Muscle layer of duodenum (tissue), 2 donors: ENCODE measurements around the gene SRSF9.
A peak's percentile ranks its signal among the peaks of the same experiment; 100 is the strongest.
"Not testable (repeated sequence)": the region's sequence is repeated elsewhere in the genome, so short reads cannot be mapped to it uniquely, and the experiment has no call there.

ENCODE experiments used
- H3K27ac ChIP-seq: one replicate; pipeline ENCODE4 v1.7.0; 2013; ENCODE audit warnings: mild to moderate bottlenecking, low read length
- H3K27me3 ChIP-seq: one replicate; pipeline ENCODE4 v1.7.0; 2013; ENCODE audit warnings: low read depth, mild to moderate bottlenecking, control low read depth, low read length
- H3K36me3 ChIP-seq, 2 donors: one replicate each; pipeline ENCODE4 v1.7.0; 2013; ENCODE audit warnings: low read length in 2 of 2, control low read depth in 1 of 2, mild to moderate bottlenecking in 1 of 2; ENCODE audit not compliant: insufficient read depth in 2 of 2, control insufficient read depth in 1 of 2
- H3K4me1 ChIP-seq, 2 donors: one replicate each; pipeline ENCODE4 v1.7.0; 2013; ENCODE audit warnings: low read length in 2 of 2, mild to moderate bottlenecking in 2 of 2, control low read depth in 1 of 2, moderate library complexity in 1 of 2; ENCODE audit not compliant: insufficient read depth in 2 of 2, control insufficient read depth in 1 of 2
- H3K4me3 ChIP-seq, 2 donors: one replicate each; pipeline ENCODE4 v1.7.0; 2013; ENCODE audit warnings: low read length in 2 of 2, low read depth in 1 of 2, mild to moderate bottlenecking in 1 of 2
- H3K9me3 ChIP-seq, 2 donors: one replicate each; pipeline ENCODE4 v1.7.0; 2013; ENCODE audit warnings: low read length in 2 of 2, control low read depth in 1 of 2, mild to moderate bottlenecking in 1 of 2; ENCODE audit not compliant: control insufficient read depth in 1 of 2
- donor health status: healthy.

The SRSF9 gene

GRCh38 chr12:120469450-120470149, at the start of gene SRSF9:
SRSF9 (minus strand) TSS chr12:120469748; CDS start chr12:120469609, 139 bp downstream.
- Histone ChIP-seq H3K9me3 (no peaks in the 10 kb centered on the region), H3K36me3 (peaks cover 14 to 19% of the 10 kb centered on the region in 2 donors), H3K27ac (peak within 1 kb of the TSS; percentile 85), H3K4me1 (peaks cover 5 to 37% of the 10 kb centered on the region in 2 donors), H3K4me3 (peak within 1 kb of the TSS; percentile 80 to 89), H3K27me3 (no peaks in the 10 kb centered on the region)

- not testable (repeated sequence) for H3K27ac ChIP-seq, H3K4me3 ChIP-seq, H3K27me3 ChIP-seq, H3K4me1 ChIP-seq, H3K9me3 ChIP-seq
- peaks cover 10 to 22% of the 10 kb centered on the region in 2 donors for H3K36me3 ChIP-seq
Measured at GRCh38 chr12:120519324-120519723, 49.8 kb upstream of the SRSF9 start.

GRCh38 chr12:120515496-120515895, 45.9 kb upstream of the SRSF9 start:
- peaks cover 10 to 31% of the 10 kb centered on the region in 2 donors for H3K36me3 ChIP-seq
- no peaks in the 10 kb centered on the region for H3K4me1 ChIP-seq
- H3K27ac ChIP-seq, result no peak overlapping the region
- no peaks in the 10 kb centered on the region for H3K9me3 ChIP-seq
- H3K4me3 ChIP-seq, result no peak overlapping the region
- no peaks in the 10 kb centered on the region for H3K27me3 ChIP-seq

GRCh38 chr12:120514002-120514401, 44.5 kb upstream of the SRSF9 start:
- H3K36me3 ChIP-seq, result peaks cover 10 to 44% of the 10 kb centered on the region in 2 donors
- H3K9me3 ChIP-seq, result no peaks in the 10 kb centered on the region
- no peak overlapping the region for H3K27ac ChIP-seq
- no peak overlapping the region for H3K4me3 ChIP-seq
- no peaks in the 10 kb centered on the region for H3K4me1 ChIP-seq
- H3K27me3 ChIP-seq, result no peaks in the 10 kb centered on the region

GRCh38 chr12:120508537-120508936, 39.0 kb upstream of the SRSF9 start:
- Histone ChIP-seq H3K27ac (no peak overlapping the region), H3K27me3 (no peaks in the 10 kb centered on the region), H3K4me3 (no peak overlapping the region), H3K9me3 (no peaks in the 10 kb centered on the region), H3K36me3 (peaks cover 11 to 48% of the 10 kb centered on the region in 2 donors), H3K4me1 (no peaks in the 10 kb centered on the region)

GRCh38 chr12:120504587-120504986, 35.0 kb upstream of the SRSF9 start:
- no peaks in the 10 kb centered on the region for H3K27me3 ChIP-seq
- H3K4me1 ChIP-seq, result no peaks in the 10 kb centered on the region
- H3K9me3 ChIP-seq, result no peaks in the 10 kb centered on the region
- H3K27ac ChIP-seq, result no peak overlapping the region
- peaks cover 14 to 40% of the 10 kb centered on the region in 2 donors for H3K36me3 ChIP-seq
- H3K4me3 ChIP-seq, result no peak overlapping the region

GRCh38 chr12:120500581-120500980, 31.0 kb upstream of the SRSF9 start:
- peaks cover 11 to 17% of the 10 kb centered on the region in 2 donors for H3K4me1 ChIP-seq
- no peaks in the 10 kb centered on the region for H3K27me3 ChIP-seq
- no peak overlapping the region for H3K27ac ChIP-seq
- no peaks in the 10 kb centered on the region for H3K9me3 ChIP-seq
- H3K36me3 ChIP-seq, result peaks cover 16 to 33% of the 10 kb centered on the region in 2 donors
- H3K4me3 ChIP-seq, result no peak overlapping the region

- H3K4me1 ChIP-seq, result peaks cover 11 to 26% of the 10 kb centered on the region in 2 donors
- no peak overlapping the region for H3K27ac ChIP-seq
- peaks cover 16 to 24% of the 10 kb centered on the region in 2 donors for H3K36me3 ChIP-seq
- H3K9me3 ChIP-seq, result no peaks in the 10 kb centered on the region
- no peak overlapping the region for H3K4me3 ChIP-seq
- H3K27me3 ChIP-seq, result no peaks in the 10 kb centered on the region
Measured at GRCh38 chr12:120498870-120499515, 29.4 kb upstream of the SRSF9 start.

GRCh38 chr12:120497524-120498150, 28.1 kb upstream of the SRSF9 start:
- H3K4me3 ChIP-seq, result peak overlapping the region; percentile 94 to 98
- H3K9me3 ChIP-seq, result no peaks in the 10 kb centered on the region
- peak overlapping the region; percentile 84 for H3K27ac ChIP-seq
- H3K36me3 ChIP-seq, result peaks cover 8 to 14% of the 10 kb centered on the region in 2 donors
- H3K27me3 ChIP-seq, result no peaks in the 10 kb centered on the region
- peaks cover 11 to 26% of the 10 kb centered on the region in 2 donors for H3K4me1 ChIP-seq

- H3K27ac ChIP-seq, result peak overlapping the region; percentile 84
- peaks cover 11 to 26% of the 10 kb centered on the region in 2 donors for H3K4me1 ChIP-seq
Measured at GRCh38 chr12:120496413-120497340, 27.1 kb upstream of the SRSF9 start.

More at GRCh38 chr12:120496413-120497340, 27.1 kb upstream of the SRSF9 start:
- H3K9me3 ChIP-seq, result no peaks in the 10 kb centered on the region
- H3K27me3 ChIP-seq, result no peaks in the 10 kb centered on the region
- peak overlapping the region; percentile 94 to 98 for H3K4me3 ChIP-seq
- H3K36me3 ChIP-seq, result peaks cover 8 to 14% of the 10 kb centered on the region in 2 donors
